ENCODE measurements around the gene KRTAP2-2. TPM values are rescaled to one million over a fixed set of nuclear protein-coding genes. Genes with fewer than 3 reads are reported as not detected.

The KRTAP2-2 gene, protein sequence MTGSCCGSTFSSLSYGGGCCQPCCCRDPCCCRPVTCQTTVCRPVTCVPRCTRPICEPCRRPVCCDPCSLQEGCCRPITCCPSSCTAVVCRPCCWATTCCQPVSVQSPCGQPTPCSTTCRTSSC
- not detected for total RNA-seq

DNA sequence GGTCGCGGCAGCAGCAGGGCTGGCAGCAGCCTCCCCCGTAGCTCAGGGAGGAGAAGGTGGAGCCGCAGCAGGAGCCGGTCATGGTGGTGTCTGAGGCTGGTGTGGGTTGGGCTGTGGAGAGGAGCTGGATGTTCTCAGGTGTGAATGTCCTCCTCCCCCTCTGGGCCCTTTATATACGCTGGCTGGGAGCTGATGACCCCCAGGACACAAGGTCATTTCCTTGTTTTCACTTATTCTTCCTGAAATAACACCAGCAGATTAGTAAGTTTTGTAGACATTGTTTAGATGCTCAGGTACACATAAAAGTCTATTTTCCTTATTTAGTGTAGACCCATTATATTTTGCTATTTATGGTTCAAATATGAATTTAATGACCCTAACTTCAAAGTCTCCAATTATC lies at the start of gene KRTAP2-2:
Gene KRTAP2-2, minus strand, starts transcription at position 101 of the 400 bp plus-strand sequence. Its CDS starts 19 bp downstream, at position 82.

DNA sequence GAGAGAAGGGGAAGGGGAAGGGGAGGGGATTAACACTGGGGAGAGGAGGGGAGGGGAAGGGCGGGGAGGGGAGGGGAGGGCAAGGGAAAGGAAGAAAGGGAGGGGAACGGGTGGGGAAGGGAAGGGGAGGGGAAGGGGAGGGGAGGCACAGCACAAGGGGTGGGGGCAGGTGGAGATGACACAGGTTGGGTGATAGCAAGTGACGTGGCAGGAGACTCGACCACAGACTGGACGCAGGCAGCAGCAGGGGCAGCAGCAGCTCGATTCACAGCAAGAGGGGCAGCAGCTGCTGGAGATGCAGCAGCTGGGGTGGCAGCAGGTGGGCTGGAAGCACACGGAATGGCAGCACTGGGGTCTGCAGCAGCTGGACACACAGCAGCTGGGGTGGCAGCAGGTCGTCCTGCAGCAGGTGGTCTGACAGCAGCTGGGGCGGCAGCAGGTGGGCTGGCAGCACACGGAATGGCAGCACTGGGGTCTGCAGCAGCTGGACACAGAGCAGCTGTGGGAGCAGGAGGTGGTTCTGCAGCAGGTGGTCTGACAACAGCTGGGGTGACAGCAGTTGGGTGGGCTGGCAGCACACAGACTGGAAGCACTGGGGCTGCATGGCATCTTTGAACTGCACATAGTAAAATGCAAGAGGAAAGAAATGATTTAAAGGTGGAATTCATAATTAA lies 46.7 kb upstream of the KRTAP2-2 start, which contains the start of gene KRTAP4-16:
Gene KRTAP4-16, minus strand, starts transcription at position 624 of the 674 bp plus-strand sequence. Its CDS starts 0 bp downstream, at position 624.

GRCh38 chr17:41098042-41098441 lies 43.0 kb upstream of the KRTAP2-2 start, which contains the start of gene KRTAP4-8:
TSS of gene KRTAP4-8 (minus strand) at chr17:41098142. CDS start at chr17:41098084, 58 bp downstream.

DNA sequence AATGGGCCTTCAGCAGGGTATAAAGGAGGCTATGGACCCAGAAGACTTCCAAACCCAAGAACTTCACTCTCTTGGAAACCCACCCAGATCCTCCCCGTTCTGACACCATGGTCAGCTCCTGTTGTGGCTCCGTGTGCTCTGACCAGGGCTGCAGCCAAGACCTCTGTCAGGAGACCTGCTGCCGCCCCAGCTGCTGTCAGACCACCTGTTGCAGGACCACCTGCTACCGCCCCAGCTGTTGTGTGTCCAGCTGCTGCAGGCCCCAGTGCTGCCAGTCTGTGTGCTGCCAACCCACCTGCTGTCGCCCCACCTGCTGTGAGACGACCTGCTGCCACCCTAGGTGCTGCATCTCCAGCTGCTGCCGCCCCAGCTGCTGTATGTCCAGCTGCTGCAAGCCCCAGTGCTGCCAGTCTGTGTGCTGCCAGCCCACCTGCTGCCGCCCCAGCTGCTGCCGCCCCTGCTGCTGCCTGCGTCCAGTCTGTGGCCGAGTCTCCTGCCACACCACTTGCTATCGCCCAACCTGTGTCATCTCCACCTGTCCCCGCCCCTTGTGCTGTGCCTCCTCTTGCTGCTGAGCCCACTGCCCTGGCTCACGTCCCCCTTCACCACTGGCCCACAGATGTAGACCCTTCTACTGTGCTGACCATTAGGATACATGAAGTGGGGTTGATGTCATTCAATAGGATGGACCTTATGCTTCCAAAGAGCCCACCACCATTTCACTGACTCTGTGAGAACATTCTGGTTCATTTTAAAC lies 29.2 kb upstream of the KRTAP2-2 start, which contains the start of gene KRTAP4-7:
Gene KRTAP4-7, plus strand, starts transcription at position 51 of the 757 bp plus-strand sequence. Its CDS starts 57 bp downstream, at position 108.

DNA sequence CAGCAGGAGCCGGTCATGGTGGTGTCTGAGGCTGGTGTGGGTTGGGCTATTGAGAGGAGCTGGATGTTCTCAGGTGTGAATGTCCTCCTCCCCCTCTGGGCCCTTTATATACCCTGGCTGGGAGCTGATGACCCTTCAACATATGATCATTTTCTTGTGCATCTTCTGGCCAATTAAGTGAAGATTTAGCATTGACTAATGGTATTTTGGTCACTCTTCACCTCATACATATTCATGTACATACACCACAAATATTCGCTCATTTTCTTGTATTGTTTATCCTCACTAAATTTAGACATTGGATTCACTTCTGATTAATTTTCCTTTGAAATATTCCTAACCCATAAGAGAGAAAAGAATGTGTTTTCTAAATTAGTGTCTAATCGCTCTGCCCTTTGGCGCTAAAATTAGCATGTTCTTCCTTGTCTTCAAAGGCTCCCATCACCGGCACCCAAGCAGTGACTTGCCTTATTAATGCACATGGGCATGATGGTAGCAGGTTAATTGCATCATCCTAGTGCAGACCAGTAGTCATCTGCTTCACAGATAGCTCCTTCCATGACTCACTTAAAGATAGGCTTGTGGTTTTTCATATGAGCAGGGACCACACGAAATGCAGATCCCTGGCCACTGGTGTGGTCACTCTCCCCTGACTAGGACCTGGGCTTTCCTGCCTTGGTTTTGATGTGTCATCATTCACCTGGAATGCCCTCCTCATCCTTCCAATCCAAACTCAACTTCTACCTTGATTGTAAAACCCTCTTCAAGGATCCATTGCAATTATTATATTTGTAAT lies 11.0 kb upstream of the KRTAP2-2 start, which contains the start of gene KRTAP2-4:
Gene KRTAP2-4, minus strand, starts transcription at position 51 of the 796 bp plus-strand sequence. Its CDS starts 34 bp downstream, at position 17.

DNA sequence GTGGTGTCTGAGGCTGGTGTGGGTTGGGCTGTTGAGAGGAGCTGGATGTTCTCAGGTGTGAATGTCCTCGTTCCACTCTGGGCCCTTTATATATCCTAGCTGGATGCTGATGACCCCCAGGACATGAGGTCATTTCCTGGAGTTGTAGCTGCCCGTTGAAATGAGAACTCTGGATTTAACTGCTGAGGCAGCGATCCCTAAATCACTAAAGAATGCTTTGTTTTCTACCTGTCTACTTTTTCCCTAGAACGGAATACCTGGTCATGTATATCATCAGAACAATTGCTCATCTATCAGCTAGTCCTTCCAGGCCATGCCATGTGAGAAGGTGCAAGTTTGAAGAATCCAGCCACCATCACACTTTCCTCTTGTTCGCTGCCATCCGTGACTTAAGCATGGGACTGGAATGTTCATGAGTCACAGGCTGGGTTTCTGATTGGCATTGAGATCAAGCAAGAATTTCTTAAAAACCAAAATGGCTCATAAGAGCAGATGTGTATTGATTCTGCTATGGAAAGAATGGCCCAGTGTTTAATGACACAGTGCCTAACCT lies 5.1 kb upstream of the KRTAP2-2 start, which contains the start of gene KRTAP2-3:
Gene KRTAP2-3, minus strand, starts transcription at position 63 of the 553 bp plus-strand sequence. CDS start 64 bp downstream, outside the sequence.

DNA sequence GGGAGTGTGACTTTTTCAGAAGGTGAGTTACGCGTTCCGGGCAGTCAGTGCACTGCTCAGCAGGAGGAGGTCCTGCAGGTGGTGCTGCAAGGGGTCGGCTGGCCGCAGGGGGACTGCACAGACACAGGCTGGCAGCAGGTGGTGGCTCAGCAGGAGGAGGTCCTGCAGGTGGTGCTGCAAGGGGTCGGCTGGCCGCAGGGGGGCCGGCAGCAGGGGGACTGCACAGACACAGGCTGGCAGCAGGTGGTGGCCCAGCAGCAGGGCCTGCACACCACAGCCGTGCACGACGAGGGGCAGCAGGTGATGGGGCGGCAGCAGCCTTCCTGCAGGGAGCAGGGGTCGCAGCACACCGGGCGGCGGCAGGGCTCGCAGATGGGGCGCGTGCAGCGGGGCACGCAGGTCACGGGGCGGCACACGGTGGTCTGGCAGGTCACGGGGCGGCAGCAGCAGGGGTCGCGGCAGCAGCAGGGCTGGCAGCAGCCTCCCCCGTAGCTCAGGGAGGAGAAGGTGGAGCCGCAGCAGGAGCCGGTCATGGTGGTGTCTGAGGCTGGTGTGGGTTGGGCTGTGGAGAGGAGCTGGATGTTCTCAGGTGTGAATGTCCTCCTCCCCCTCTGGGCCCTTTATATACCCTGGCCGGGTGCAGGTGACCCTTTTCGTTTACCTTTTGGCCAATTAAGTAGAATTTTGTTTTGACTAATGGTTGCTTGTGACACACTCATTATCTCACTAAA lies 8.1 kb downstream of the KRTAP2-2 start, which contains the start of gene KRTAP2-1:
Gene KRTAP2-1, minus strand, starts transcription at position 582 of the 731 bp plus-strand sequence. Its CDS starts 49 bp downstream, at position 533.

DNA sequence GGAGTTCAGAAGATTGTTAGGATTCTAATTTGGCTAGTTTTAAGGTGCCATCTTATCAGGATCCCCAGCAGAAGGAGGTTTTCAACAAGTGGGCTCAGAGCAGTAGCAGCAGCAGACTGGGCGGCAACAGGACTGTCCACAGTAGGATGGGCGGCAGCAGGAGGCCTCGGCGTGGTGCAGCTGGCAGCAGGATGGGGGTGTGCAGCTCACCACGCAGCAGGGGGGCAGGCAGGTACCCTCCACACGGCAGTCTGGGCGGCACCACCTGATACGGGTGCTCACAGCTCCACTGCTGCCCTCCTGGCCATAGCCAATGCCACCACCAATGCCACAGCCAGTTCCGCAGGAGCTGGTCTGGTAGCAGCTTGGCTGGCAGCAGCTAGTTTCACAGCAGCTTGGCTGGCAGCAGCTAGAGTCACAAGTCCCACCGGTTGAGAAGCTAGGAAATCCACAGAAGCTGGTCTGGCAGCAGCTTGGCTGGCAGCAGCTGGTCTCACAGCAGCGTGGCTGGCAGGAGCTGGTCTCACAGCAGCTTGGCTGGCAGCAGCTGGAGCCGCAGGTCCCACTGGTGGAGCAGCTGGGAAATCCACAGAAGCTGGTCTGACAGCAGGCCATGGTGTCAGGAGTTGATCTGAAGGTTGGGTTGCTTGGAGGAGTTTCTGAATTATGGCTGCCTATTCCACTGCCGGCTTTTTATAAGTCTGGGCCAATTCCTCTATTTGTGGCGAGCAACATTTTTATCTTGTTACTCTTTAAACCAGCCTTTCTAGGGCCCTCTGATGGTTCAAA lies 14.1 kb downstream of the KRTAP2-2 start, which contains the start of gene KRTAP1-1:
Gene KRTAP1-1, minus strand, starts transcription at position 668 of the 789 bp plus-strand sequence. Its CDS starts 53 bp downstream, at position 615.

DNA sequence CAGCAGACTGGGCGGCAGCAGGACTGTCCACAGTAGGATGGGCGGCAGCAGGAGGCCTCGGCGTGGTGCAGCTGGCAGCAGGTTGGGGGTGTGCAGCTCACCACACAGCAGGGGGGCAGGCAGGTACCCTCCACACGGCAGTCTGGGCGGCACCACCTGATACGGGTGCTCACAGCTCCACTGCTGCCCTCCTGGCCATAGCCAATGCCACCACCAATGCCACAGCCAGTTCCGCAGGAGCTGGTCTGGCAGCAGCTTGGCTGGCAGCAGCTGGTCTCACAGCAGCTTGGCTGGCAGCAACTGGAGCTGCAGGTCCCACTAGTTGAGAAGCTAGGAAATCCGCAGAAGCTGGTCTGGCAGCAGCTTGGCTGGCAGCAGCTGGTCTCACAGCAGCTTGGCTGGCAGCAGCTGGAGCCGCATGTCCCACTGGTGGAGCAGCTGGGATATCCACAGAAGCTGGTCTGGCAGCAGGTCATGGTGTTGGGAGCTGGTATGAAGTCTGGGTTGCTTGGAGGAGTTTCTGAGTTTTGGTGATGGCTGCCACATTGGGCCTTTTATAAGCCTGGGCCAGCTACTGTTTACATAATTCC lies 20.6 kb downstream of the KRTAP2-2 start, which contains the start of gene KRTAP1-3:
Gene KRTAP1-3, minus strand, starts transcription at position 529 of the 590 bp plus-strand sequence. Its CDS starts 53 bp downstream, at position 476.

GRCh38 chr17:41029633-41030245 lies 25.3 kb downstream of the KRTAP2-2 start, which contains the start of gene KRTAP1-4:
TSS of gene KRTAP1-4 (minus strand) at chr17:41030195. CDS start at chr17:41030078, 117 bp downstream.

GRCh38 chr17:41026715-41027471 lies 28.1 kb downstream of the KRTAP2-2 start, which contains the start of gene KRTAP1-5:
TSS of gene KRTAP1-5 (minus strand) at chr17:41027208. CDS start at chr17:41027155, 53 bp downstream.

GRCh38 chr17:41008811-41009210 lies 46.2 kb downstream of the KRTAP2-2 start, which contains the start of gene KRTAP3-1:
TSS of gene KRTAP3-1 (minus strand) at chr17:41009128. CDS start at chr17:41009074, 54 bp downstream.

Small RNA genes lying within 50 kb of the gene (small RNA-seq; reads per million reads assigned to genes)
- gene KRTAP3-4P: 0 reads per million in 2 donors

Other genes with a start within 250 kb of the KRTAP2-2 start
- 1 to 10 TPM; 1.7 to 3.0 TPM for gene KRT10, start 232.6 kb downstream of the KRTAP2-2 start, total RNA-seq
- gene KRT12, start 188.0 kb downstream of the KRTAP2-2 start, total RNA-seq: under 1 TPM in 1 of 2 donors, not detected in 1; 0.34 TPM
- not detected for gene KRT20, start 170.0 kb downstream of the KRTAP2-2 start, total RNA-seq
- gene KRT23, start 117.6 kb downstream of the KRTAP2-2 start, total RNA-seq: not detected
- not detected for gene KRT39, start 88.3 kb downstream of the KRTAP2-2 start, total RNA-seq
- not detected for gene KRT40, start 70.9 kb downstream of the KRTAP2-2 start, total RNA-seq
- gene KRTAP3-3, start 61.1 kb downstream of the KRTAP2-2 start, total RNA-seq: not detected
- not detected for gene KRTAP3-2, start 55.3 kb downstream of the KRTAP2-2 start, total RNA-seq
- not detected for gene KRTAP3-1, start 46.1 kb downstream of the KRTAP2-2 start, total RNA-seq
- gene KRTAP1-5, start 28.0 kb downstream of the KRTAP2-2 start, total RNA-seq: not detected
- not detected for gene KRTAP1-4, start 25.0 kb downstream of the KRTAP2-2 start, total RNA-seq
- not detected for gene KRTAP1-3, start 20.4 kb downstream of the KRTAP2-2 start, total RNA-seq
- gene KRTAP1-1, start 13.8 kb downstream of the KRTAP2-2 start, total RNA-seq: not detected
- not detected for gene KRTAP2-1, start 7.9 kb downstream of the KRTAP2-2 start, total RNA-seq
- gene KRTAP2-3, start 4.9 kb upstream of the KRTAP2-2 start, total RNA-seq: not detected
- not detected for gene KRTAP2-4, start 10.6 kb upstream of the KRTAP2-2 start, total RNA-seq
- gene KRTAP4-7, start 28.9 kb upstream of the KRTAP2-2 start, total RNA-seq: not detected
- not detected for gene KRTAP4-8, start 42.9 kb upstream of the KRTAP2-2 start, total RNA-seq
- gene KRTAP4-16, start 47.0 kb upstream of the KRTAP2-2 start, total RNA-seq: not detected
- not detected for gene KRTAP4-9, start 50.2 kb upstream of the KRTAP2-2 start, total RNA-seq
- not detected for gene KRTAP4-11, start 63.1 kb upstream of the KRTAP2-2 start, total RNA-seq
- not detected for gene KRTAP4-12, start 69.0 kb upstream of the KRTAP2-2 start, total RNA-seq
- not detected for gene KRTAP4-6, start 85.3 kb upstream of the KRTAP2-2 start, total RNA-seq
- not detected for gene KRTAP4-5, start 94.6 kb upstream of the KRTAP2-2 start, total RNA-seq
- gene KRTAP4-4, start 105.5 kb upstream of the KRTAP2-2 start, total RNA-seq: not detected
- gene KRTAP4-3, start 113.0 kb upstream of the KRTAP2-2 start, total RNA-seq: not detected
- gene KRTAP4-2, start 123.0 kb upstream of the KRTAP2-2 start, total RNA-seq: not detected
- not detected for gene KRTAP4-1, start 129.7 kb upstream of the KRTAP2-2 start, total RNA-seq
- not detected for gene KRTAP9-1, start 134.7 kb upstream of the KRTAP2-2 start, total RNA-seq
- gene KRTAP9-2, start 171.4 kb upstream of the KRTAP2-2 start, total RNA-seq: not detected
- not detected for gene KRTAP9-3, start 177.2 kb upstream of the KRTAP2-2 start, total RNA-seq
- not detected for gene KRTAP9-8, start 182.8 kb upstream of the KRTAP2-2 start, total RNA-seq
- not detected for gene KRTAP9-4, start 194.5 kb upstream of the KRTAP2-2 start, total RNA-seq
- not detected for gene KRTAP9-9, start 200.2 kb upstream of the KRTAP2-2 start, total RNA-seq
- gene KRTAP9-6, start 210.1 kb upstream of the KRTAP2-2 start, total RNA-seq: not detected
- gene KRTAP9-7, start 220.5 kb upstream of the KRTAP2-2 start, total RNA-seq: not detected
- gene KRTAP29-1, start 247.6 kb upstream of the KRTAP2-2 start, total RNA-seq: not detected